Nephron progenitor cell (in vitro differentiated cells): ENCODE results near the gene ARHGAP26.

Source experiments
- DNase-seq: peaks from one replicate; pipeline ENCODE4 v3.0.0; 2021
- H3K27ac Mint-ChIP-seq: 2 replicates; pipeline ENCODE4 v1.8.0; 2021; ENCODE audit warnings: mild to moderate bottlenecking, moderate library complexity, mixed read lengths
- H3K27me3 Mint-ChIP-seq: 2 replicates; pipeline ENCODE4 v1.8.0; 2021; ENCODE audit warnings: mild to moderate bottlenecking, low read depth, mixed read lengths; ENCODE audit not compliant: poor library complexity
- H3K36me3 Mint-ChIP-seq: 2 replicates; pipeline ENCODE4 v1.8.0; 2021; ENCODE audit warnings: low read depth, mixed read lengths
- H3K4me1 Mint-ChIP-seq: 2 replicates; pipeline ENCODE4 v1.8.0; 2021; ENCODE audit warnings: mixed read lengths
- H3K4me3 Mint-ChIP-seq: 2 replicates; pipeline ENCODE4 v1.8.0; 2021; ENCODE audit warnings: mild to moderate bottlenecking, moderate library complexity, mixed read lengths
- H3K9me3 Mint-ChIP-seq: 2 replicates; pipeline ENCODE4 v1.8.0; 2021; ENCODE audit warnings: mild to moderate bottlenecking, moderate library complexity, mixed read lengths
- CTCF ChIP-seq: fragments of 200-600 bp; sonication (generic); IDR thresholded peaks from 2 replicates; pipeline ENCODE4 v1.5.0; 2021; ENCODE audit warnings: antibody characterized with exemption

The ARHGAP26 gene

GRCh38 chr5:143274952-143275351, 504.8 kb downstream of the ARHGAP26 start:
- no peak overlapping the region for H3K4me3 Mint-ChIP-seq
- H3K36me3 Mint-ChIP-seq = peaks cover under 1% of the 10 kb centered on the region
- no peak for TF ChIP-seq CTCF
- peaks cover 4% of the 10 kb centered on the region for H3K4me1 Mint-ChIP-seq
- H3K27me3 Mint-ChIP-seq = peaks cover 1% of the 10 kb centered on the region
- H3K27ac Mint-ChIP-seq = no peak overlapping the region
- H3K9me3 Mint-ChIP-seq = peaks cover 7% of the 10 kb centered on the region
- DNase-seq = no peak

- Mint-ChIP-seq H3K4me3 (no peak overlapping the region), H3K27ac (no peak overlapping the region), H3K9me3 (no peaks in the 10 kb centered on the region), H3K36me3 (no peaks in the 10 kb centered on the region), H3K4me1 (peaks cover 5% of the 10 kb centered on the region), H3K27me3 (no peaks in the 10 kb centered on the region)
- DNase-seq = no peak
- TF ChIP-seq CTCF = no peak
These were observed 505.6 kb downstream of the ARHGAP26 start for GRCh38 chr5:143275512-143276363.

GRCh38 chr5:143277536-143277935, 507.4 kb downstream of the ARHGAP26 start:
- no peak overlapping the region for H3K4me3 Mint-ChIP-seq

More at GRCh38 chr5:143277536-143277935, 507.4 kb downstream of the ARHGAP26 start:
- no peak for DNase-seq
- Mint-ChIP-seq H3K4me1 (peaks cover 5% of the 10 kb centered on the region), H3K36me3 (no peaks in the 10 kb centered on the region), H3K9me3 (no peaks in the 10 kb centered on the region), H3K27me3 (no peaks in the 10 kb centered on the region), H3K27ac (no peak overlapping the region)
- TF ChIP-seq CTCF = no peak
